ENCODE data around the gene C1QTNF3.
"Not testable (repeated sequence)": the region's sequence is repeated elsewhere in the genome, so short reads cannot be mapped to it uniquely, and the experiment has no call there.

The C1QTNF3 gene

DNA sequence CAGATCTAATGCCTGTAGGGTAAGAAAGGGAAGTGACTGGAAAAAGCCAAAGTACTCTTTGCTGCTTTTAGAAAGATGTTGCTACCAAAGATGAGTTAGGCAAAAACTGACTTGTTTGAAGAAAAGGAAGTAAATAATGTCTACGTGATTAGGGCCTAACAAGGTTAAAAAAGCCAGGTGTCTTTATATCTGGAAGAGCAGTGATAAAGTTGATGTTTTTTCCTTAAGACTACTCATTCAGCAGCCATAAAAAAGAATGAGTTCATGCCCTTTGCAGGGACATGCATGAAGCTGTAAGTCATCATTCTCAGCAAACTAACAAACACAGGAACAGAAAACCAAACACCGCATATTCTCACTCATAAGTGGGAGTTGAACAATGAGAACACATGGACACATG is 21.7 kb downstream of the C1QTNF3 start:
- DNase-seq = no peak

DNA sequence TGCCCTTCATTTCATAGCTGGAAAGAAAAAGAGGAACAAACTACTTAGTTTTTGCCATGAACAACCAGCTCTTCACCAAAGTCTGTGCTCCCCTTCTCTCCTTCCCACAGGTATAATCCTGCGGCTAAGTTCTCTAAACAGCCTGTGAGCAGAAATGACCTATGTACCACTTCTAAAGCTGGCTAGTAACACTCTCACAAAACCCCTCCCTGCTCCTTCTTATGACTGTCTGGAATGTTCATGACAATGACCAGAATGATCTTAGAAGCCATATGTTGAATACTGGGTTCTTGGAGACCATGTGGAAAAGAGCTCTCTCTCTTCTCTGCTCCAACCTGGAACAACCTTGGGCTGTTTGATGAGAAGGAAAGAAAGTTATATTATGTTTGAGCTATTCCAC is 22.3 kb downstream of the C1QTNF3 start:
- DNase-seq = no peak

DNA sequence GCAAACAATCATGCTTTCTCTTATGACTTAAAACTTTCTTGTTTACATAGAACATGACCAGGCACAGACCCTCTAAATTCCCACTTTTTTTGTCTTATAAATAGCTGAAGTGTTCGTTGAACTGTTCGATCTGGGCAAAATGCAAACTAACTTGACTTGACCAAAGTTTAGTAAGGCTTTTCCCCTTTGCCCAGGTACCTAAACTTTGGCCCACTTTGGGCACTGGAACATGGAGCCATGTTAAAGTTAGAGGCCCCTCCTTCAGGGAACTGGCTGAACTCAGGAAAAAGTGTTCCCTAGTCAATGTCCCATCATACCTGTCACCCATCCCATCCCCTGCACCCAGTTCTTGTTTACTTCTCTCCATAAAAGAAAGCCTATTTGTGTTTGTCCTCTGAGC is 25.8 kb downstream of the C1QTNF3 start:
- no peak for DNase-seq

DNA sequence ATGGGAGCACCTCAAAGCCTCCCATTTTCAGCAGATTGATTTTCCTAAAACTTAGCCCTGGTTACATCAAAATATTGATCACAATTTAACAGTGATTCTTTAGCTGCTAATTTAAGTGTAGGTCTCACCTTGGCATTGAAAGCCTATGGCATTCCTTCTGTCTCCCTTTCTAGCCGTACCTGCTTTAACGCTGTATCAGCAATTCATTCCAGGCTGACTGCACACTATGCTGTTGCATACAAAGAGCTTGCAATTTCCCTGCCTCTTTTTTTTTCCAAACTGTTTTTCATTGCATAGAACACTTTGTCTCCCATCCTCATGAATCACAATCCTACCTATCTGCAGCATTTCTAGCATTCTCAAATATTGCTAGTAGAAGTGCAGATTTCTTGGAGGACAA is 26.3 kb downstream of the C1QTNF3 start:
- DNase-seq = no peak

DNA sequence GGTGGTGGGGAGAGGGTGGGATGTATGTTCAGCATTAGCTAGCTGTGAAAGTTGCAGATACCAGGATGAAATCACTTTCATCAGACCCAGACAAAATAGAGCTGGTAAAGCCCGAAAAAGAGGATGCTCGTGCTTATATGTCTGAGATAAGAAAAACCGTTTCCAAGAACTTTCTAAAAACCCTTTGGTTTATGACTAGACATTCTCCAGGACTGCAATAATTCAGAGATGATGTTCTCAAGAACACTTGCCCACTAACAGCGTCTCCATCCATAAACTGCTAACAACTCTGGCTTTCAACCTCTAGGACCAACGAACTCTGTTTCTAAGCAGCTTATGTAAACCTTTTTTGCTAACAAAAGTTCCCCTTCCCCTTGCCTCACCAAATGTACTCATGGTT is 26.8 kb downstream of the C1QTNF3 start:
- no peak for DNase-seq

DNA sequence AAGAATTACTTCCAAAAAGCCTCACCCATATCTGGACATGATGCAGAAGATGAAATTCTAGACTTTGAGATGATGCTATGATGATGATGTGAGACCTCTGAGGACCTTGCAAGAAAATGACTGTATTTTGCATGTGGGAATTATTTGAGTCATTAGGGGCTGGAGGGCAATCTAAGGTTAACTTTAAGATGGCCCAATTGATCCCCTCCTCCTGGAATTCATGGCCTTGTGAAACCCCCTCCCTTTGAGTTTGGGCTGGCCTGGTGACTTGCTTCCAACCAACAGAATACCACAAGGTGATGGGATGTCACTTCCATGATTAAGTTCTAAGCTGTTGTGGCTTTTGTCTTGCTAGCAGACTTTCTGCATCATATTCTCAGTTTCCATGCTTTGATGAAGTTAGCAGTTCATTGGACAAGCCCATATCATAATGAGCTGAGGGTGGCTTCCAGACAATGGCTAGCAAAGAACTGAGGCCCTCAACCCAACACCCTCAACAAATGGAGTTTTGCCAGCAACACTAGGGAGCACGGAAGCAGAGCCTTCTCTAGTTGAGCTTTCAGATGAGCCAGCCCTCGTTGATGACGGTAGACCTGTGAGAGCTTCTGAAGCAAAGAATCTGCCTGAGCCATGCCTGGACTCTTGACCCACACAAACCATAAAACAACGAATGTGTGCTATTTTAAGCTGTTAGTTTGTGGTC is 27.7 kb downstream of the C1QTNF3 start:
- DNase-seq = no peak

DNA sequence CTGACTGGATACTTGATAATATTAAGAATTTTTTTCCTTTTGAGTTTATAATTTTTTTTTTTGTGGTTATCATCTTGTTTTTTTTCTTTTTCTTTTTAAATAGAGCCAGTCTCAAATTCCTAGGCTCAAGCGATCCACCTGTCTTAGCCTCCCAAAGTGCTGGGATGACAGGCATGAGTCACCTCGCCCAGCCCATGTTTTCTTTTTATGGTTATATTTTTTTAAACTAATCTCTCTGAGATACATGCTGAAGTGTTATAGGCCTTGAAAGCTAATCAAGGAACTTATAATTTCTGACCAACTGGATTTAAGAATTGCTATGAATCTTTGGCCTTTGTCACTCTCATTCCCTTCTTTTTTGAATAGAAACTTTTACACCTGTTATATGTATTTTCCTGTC is 28.4 kb downstream of the C1QTNF3 start:
- DNase-seq = no peak

DNA sequence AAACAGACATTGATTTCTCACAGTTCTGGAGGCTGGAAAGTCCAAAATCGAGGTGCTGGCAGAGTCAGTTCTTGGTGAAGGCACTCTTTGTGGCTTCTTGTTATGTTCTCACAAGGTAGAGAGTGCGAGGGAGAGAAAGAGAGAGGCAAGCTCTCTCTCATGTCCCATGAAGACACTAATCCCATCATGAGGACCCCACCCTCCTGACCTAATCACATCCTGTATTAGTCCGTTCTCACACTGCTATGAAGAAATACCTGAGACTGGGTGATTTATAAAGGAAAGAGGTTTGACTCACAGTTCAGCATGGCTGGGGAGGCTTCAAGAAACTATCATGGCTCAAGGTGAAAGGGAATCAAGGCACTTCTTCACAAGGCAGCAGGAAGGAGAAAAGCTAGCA is 29.5 kb downstream of the C1QTNF3 start:
- peak; percentile 24 for DNase-seq

DNA sequence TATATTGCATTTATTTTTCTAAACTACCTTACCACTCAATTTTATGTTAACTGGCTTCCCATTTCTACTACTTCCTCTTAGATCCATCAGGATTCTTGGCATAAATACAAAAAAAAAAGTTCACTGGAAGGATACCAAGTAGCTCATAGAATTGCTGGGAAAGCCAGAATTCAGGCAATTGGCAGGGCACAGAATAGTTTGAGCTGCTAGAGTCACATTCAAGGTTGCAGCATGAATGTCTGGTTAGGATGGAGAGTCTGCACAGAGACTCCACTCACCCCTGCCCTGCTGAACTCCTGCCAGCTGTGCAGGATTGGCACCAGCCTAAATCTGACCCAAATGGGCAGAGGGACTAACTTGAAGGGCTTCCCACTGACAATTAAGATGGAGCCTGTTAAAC is 30.2 kb downstream of the C1QTNF3 start:
- DNase-seq = no peak

DNA sequence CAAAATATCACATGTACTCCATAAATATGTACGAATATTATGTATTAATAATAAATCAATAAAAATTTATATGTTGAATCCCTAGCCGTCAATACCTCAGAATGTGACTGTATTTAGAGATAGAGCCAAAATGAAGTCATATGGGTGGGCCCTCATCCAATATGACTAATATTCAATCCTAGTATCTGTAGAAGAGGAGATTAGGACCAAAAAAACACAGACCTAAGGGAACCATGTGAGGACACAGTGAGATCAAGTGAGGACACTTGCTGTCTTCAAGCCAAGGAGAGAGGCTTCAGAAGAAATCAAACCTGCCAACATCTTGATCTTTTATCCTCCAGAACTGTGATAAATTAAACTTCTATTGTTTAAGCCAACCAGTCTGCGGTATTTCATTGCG is 31.5 kb downstream of the C1QTNF3 start:
- peak; percentile 31 for DNase-seq

DNA sequence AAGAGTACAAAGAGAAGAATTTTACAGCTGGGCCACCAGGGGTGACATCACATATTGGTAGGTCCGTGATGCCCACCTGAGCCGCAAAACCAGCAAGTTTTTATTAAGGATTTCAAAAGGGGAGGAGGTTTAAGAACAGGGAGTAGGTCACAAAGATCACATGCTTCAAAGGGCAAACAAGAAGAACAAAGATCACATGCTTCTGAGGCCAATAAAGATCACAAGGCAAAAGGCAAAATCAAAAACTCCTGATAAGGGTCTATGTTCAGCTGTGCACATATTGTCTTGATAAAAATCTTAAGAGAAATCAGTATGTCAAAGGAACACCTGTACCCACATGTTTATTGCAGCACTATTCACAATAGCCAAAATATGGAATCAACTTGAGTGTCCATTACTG is 32.9 kb downstream of the C1QTNF3 start:
- DNase-seq = not testable (repeated sequence)

DNA sequence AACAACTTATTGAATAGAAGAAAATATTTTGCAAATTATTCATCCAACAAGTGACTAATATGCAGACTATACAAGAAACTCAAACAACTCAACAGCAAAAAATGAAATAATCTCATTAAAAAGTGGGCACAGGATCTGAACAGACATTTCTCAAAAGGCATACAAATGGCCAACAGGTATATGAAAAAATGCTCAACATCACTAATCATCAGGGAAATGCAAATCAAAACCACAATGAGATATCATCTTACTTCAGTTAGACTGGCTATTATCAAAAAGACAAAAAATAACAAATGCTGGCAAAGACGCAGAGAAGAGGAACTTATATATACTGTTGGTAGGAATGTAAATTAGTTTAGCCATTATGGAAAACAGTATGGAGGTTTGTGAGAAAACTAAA is 33.4 kb downstream of the C1QTNF3 start:
- DNase-seq = no peak

DNA sequence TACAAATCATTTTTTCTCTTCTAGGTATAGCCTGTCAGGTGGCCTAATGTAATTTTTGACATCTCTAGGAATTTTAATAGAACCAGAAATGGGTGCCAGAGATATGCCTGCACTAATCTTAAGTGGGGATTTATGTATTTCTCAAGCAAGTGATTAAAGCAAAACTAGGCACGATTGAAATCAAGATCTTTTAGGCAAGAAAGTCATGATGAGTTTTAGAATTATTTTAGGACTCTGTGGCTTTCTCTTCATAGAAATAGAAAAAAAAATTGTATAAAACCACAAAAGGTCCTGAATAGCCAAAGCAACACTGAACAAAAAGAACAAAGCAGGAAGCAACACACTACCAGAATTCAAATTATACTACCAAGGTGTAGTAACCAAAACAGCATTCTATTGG is 34.2 kb downstream of the C1QTNF3 start:
- DNase-seq = peak; percentile 12

DNA sequence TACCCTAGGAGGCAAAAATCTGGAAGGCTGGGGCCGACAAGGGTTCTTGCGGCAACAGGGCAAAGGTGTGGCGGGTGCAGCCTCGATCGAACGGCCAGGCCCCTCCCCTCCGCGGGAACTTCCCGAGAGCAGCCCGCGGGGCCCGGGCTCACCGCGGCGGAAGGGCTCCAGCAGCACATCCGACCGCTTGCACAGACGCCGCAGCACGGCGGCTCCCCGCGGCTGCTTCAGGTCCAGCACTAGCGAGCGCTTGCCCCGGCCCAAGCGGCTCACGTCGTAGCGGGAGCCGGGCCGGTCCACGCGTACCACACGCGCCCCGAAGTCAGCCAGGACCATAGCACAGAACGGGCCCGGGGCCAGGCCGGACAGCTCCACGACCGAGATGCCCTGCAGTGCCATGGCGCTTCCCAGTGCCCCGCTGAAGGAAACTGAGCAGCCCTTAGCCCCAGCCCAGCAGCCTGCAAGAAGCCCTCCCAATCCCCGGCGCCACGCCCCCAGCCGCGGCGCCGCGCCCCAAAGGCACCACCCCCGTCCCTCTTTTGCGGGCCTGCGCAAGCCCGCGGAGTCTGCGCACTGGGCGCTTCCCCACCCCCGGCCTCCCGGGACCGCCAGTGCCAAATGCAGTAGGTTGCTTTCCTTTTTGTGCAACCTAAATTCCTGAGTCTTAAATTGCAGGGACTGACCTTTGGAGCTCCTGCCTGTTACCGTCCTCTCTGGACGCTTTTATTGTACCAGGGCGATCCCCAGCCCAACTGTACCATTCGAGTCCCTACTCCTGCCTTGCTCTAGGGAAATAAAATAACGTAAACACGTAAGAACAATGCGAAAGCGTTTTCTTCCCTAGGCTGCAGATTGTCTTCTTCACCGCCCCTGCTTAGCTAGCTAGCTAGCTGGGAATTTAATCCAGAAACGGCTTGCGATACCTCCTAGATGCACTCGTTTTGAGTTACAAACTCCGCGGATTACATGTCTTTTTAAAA is 35.1 kb downstream of the C1QTNF3 start, which contains the start of gene AMACR:
Gene AMACR (minus strand): TSS at position 430 of the 980 bp plus-strand sequence. CDS start 31 bp downstream, at position 399.
- DNase-seq = peak; percentile 88

DNA sequence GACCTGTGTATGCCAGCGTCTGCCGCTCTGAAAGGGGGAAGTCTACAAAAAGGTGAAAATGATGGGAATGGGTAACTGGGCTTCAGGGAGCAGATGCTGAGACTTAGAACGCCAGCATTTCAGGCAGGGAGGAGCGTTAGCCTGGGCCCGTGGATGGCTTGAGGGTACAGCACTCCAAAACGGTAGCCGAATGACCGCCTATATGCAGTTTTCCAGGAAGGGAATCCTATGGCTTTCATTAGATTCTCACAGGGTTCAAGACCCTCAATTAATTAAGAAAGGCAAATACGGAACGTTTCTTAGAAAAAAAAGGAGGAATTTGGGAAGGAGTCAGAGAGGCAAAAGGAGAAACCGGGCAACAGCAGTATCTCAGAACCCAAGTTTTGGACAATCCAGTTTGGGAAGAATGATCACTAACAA is 35.8 kb downstream of the C1QTNF3 start:
- DNase-seq = peak; percentile 20

DNA sequence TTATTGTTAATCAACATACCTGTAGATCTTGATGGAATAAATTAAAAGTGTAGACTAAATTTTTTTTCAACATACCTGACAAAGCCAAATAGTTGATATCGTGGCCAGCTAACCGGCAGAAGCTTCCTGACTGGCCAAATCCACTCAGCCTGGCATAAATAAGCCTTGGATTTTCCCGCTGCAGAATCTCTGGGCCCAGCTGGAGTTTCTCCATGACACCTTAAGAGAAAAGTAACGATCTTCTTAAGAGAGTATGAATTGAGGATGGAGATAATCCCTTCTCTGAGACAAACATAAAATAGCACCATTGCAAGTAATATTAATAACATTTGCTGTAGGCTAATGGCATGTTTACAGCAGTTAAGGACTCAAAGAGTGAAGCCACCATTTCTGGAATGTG is 37.3 kb downstream of the C1QTNF3 start:
- peak; percentile 44 for DNase-seq

DNA sequence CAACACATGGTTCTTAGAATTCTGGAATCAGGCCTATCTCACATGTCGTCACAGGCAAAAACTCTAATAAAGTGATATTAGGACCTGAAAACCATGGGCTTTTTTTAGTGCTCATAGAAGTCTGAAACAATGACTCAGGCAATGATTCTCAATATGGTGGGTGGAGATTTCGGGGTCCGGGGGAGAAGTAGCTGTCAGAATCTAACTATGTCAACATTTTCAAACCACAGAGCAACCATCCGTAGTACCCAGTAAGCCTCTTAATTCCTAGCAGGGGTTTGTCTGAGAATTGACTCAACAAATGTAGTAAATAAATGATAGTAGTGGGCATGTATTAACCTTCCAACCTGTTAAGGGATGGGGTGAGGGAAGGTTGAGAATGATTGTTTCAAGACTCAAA is 37.8 kb downstream of the C1QTNF3 start:
- peak; percentile 14 for DNase-seq

DNA sequence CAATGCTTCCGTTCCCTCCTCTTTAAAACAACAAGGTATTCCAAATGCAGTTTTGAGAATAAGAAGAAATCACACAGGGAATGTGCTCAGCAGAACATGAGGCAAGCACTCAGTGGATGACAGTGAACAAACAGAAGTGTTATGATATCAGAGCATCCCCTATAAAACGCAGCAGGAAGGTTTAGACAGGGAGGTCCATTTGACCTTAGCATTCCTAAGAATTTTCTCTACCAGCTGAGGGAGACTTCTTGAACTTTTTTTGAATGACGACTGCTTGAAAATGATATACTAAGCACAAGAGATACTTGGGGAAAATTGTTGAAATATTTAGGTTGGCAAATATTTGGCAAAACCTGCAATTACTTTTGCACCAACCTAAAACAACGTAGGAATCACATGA is 39.1 kb downstream of the C1QTNF3 start:
- no peak for DNase-seq

DNA sequence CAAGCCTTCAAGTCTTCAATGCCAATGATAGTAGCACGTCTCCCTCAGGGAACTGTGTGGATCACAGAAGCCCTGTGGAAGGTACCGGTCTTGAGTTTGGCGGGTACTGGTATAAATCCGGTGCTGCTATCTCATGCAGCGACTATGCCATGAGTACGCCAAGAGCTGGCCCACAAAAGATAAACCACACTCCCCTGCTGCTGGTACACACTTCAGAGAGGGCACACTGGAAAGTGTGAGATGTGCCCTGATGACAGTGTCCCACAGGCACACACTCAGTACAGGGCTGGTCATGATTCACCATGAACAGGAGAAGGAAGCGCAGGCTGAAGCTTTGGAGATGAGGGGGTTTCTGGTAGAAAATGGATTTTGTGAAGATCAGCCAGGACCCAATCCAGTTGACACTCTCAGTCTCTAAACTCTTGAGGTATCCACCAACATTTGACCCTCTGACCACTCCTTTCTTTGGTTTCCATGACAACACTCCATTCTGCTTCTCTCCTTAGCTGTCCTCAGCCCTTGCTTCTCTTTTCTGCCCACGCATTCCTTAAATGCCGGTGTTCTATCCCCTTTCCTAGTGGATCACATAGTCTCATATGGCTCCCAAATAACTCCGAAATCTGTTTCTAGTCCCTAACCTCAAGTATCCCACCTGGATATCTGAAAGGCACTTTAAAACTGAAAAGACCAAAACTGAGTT is 40.2 kb downstream of the C1QTNF3 start:
- no peak for DNase-seq

DNA sequence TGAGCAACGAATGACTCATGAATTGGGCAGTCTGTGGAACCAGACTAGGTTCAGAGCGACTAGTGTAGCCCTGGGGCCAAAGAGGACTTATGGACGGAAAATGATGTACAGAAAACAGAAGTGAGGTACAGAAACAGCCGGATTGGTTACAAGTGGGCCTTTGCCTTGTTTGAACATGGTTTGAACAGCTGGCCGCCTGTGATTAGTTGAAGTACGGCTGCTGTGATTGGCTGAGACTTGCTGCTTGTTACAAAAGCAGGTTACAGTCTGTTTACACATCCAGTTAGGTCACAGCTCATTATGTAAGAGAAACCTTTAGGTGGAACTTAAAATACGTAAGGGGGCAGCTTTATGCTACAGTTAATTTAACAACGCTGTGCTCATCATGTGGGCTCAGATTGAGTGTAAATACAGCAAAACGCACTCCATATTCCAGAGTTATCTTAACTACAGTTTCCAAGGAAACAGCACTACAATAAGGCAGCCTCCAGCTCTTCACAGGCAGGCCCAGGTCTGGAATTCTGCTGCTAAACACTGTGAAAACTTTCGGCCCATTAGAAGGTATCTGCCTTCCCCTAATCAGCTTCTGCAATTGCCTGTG is 41.7 kb downstream of the C1QTNF3 start:
- DNase-seq = peak; percentile 79

DNA sequence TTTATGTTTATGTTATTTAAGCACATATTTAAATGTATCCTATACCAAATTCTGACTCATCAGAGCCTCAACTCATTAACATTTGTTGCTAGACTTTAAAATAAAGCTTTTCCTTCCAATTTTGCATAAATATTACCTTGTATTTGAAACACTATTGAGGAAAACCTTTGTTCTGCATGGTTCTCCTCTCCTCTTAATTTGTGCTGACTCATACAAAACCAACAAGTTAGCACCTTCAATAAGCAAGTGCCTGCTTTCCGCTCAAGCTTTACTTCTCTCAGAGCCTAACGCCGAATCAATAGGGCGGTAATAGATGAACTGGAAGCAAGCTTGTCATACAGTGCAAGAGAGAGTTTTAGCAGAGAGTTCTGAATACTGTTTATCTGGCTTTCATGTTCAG is 43.0 kb downstream of the C1QTNF3 start:
- no peak for DNase-seq

DNA sequence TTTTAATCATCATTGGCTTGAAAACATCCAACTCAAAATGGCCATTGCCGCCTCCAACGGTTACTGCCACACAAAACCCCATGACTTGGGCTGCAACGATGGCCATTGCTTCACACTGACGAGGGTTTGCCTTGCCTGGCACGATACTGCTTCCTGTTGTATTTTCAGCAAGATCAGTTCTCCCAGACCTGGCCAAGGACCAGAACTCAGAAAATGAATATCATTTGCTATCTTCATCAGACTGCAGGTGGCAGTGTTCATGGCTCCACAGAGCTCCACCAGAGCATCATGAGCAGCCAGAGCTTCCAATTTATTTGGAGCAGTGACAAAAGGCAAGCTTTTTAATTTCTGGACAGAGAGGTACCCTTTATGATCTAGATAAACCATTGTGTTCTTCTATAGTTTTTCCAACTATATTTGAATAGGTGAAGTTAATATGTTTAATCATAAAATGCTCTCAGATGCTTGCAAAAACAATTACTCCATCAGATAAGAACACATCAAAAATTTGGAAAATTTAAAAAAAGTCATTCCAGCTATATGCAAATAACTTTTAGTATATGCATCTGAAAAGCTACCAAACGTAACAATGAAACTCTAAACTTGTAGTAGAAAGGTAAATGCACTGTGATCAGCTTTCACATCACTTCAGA is 45.6 kb downstream of the C1QTNF3 start:
- DNase-seq = peak; percentile 53
